Tibial nerve (tissue), 4 donors: ENCODE data around the gene SPTLC2. TPM values are rescaled to one million over a fixed set of nuclear protein-coding genes. Genes with fewer than 3 reads are reported as not detected.

ENCODE experiments used
- DNase-seq, 2 donors: peaks; one replicate each; pipeline ENCODE4 v3.0.0-alpha.2; 2019; ENCODE audit warnings: low spot score in 2 of 2
- H3K27ac ChIP-seq, 4 donors: fragments of 200-600 bp; sonication (generic) in 3 of 4; one replicate each; pipeline ENCODE4 v1.5.1; 2017 to 2019; ENCODE audit warnings: mild to moderate bottlenecking in 1 of 4
- H3K27me3 ChIP-seq, 2 donors: fragments of 200-600 bp; sonication (generic) in 1 of 2; one replicate each; pipeline versions ENCODE4 v1.5.1 to v1.6.0; 2017 to 2019
- H3K36me3 ChIP-seq, 3 donors: fragments of 200-600 bp; sonication (generic); one replicate each; pipeline ENCODE4 v1.5.1; 2018 to 2019
- H3K4me1 ChIP-seq, 4 donors: fragments of 200-600 bp; sonication (generic) in 3 of 4; one replicate each; pipeline ENCODE4 v1.5.1; 2017 to 2019
- H3K4me3 ChIP-seq, 4 donors: fragments of 200-600 bp; sonication (generic) in 3 of 4; one replicate each; pipeline ENCODE4 v1.5.1; 2017 to 2019; ENCODE audit warnings: mild to moderate bottlenecking in 1 of 4, moderate library complexity in 1 of 4
- H3K9me3 ChIP-seq, 4 donors: fragments of 200-600 bp; sonication (generic) in 3 of 4; one replicate each; pipeline ENCODE4 v1.5.1; 2017 to 2019
- CTCF ChIP-seq, 5 experiments: fragments of 200-600 bp in 3 of 5; fragments of 450-650 bp in 2 of 5; sonication (generic) in 3 of 5; IDR thresholded peaks; one replicate each; pipeline ENCODE4 v1.5.1; 2016 to 2019; ENCODE audit warnings: antibody characterized with exemption in 5 of 5, mild to moderate bottlenecking in 3 of 5, moderate library complexity in 2 of 5
- EP300 ChIP-seq, 2 donors: sonication (generic); formaldehyde crosslinking; IDR thresholded peaks; one replicate each; pipeline ENCODE4 v1.6.1; 2017; ENCODE audit warnings: antibody characterized with exemption in 2 of 2, mild to moderate bottlenecking in 1 of 2
- POLR2A ChIP-seq, 2 donors: fragments of 450-650 bp; IDR thresholded peaks; one replicate each; pipeline ENCODE4 v1.6.1; 2017; ENCODE audit warnings: antibody characterized with exemption in 2 of 2, mild to moderate bottlenecking in 2 of 2, moderate library complexity in 2 of 2
- WGBS, 2 donors: methylation state at CpG; one replicate each; pipeline ENCODE4 v1.1.5; 2018; 5-methylcytosine and 5-hydroxymethylcytosine counted together
- total RNA-seq, 4 donors: library from RNA; depleted of rRNA; stranded (reverse); fragments of >200 nt; gene quantifications; one replicate each; pipeline ENCODE4 v1.1.0, GENCODE V29; 2016

The SPTLC2 gene
- total RNA-seq, 4 donors from 2014 or later: 25.5 to 45.2 (median 29.7) TPM

GRCh38 chr14:77474479-77475177, 141.8 kb downstream of the SPTLC2 start:
- DNase-seq: no peak
- H3K27me3 ChIP-seq: peaks cover 0 to 4% of the 10 kb centered on the region in 2 donors
- 59 to 66% methylated on average over 8 to 9 of the region's 9 CpGs for WGBS, 2 donors
- H3K36me3 ChIP-seq: peaks cover 0 to 9% (median 0%) of the 10 kb centered on the region in 3 donors
- H3K4me3 ChIP-seq: no peak overlapping the region
- no peak overlapping the region for H3K27ac ChIP-seq
- H3K4me1 ChIP-seq: no peaks in the 10 kb centered on the region
- TF ChIP-seq CTCF (IDR thresholded peaks at IDR 0.05) (no peak), EP300 (IDR thresholded peaks at IDR 0.05) (no peak), POLR2A (IDR thresholded peaks at IDR 0.05) (no peak)
- no peaks in the 10 kb centered on the region for H3K9me3 ChIP-seq

GRCh38 chr14:77473921-77474320, 142.5 kb downstream of the SPTLC2 start:
- Histone ChIP-seq H3K27ac (no peak overlapping the region), H3K36me3 (peaks cover 0 to 16% (median 4%) of the 10 kb centered on the region in 3 donors), H3K9me3 (no peaks in the 10 kb centered on the region), H3K27me3 (peaks cover 0 to 4% of the 10 kb centered on the region in 2 donors), H3K4me3 (no peak overlapping the region), H3K4me1 (no peaks in the 10 kb centered on the region)
- TF ChIP-seq CTCF (IDR thresholded peaks at IDR 0.05) (no peak), POLR2A (IDR thresholded peaks at IDR 0.05) (no peak), EP300 (IDR thresholded peaks at IDR 0.05) (no peak)
- 49 to 60% methylated on average over 5 of the region's 5 CpGs for WGBS, 2 donors
- no peak for DNase-seq

- H3K36me3 ChIP-seq: peaks cover 0 to 52% (median 27%) of the 10 kb centered on the region in 3 donors
- 51 to 63% methylated on average over 5 of the region's 5 CpGs for WGBS, 2 donors
Observed at GRCh38 chr14:77470224-77470870, 146.1 kb downstream of the SPTLC2 start.

GRCh38 chr14:77469539-77469938, 146.9 kb downstream of the SPTLC2 start:
- Histone ChIP-seq H3K4me3 (no peak overlapping the region), H3K27ac (no peak overlapping the region), H3K27me3 (peaks cover 0 to 4% of the 10 kb centered on the region in 2 donors), H3K36me3 (peaks cover 0 to 60% (median 36%) of the 10 kb centered on the region in 3 donors), H3K9me3 (no peaks in the 10 kb centered on the region), H3K4me1 (no peaks in the 10 kb centered on the region)
- 78 to 88% methylated on average over 1 of the region's 1 CpG for WGBS, 2 donors
- no peak for TF ChIP-seq POLR2A (IDR thresholded peaks at IDR 0.05)
- TF ChIP-seq CTCF (IDR thresholded peaks at IDR 0.05): no peak
- no peak for TF ChIP-seq EP300 (IDR thresholded peaks at IDR 0.05)
- no peak for DNase-seq

More at GRCh38 chr14:77470224-77470870, 146.1 kb downstream of the SPTLC2 start:
- no peak for DNase-seq
- TF ChIP-seq EP300 (IDR thresholded peaks at IDR 0.05) (no peak), CTCF (IDR thresholded peaks at IDR 0.05) (no peak), POLR2A (IDR thresholded peaks at IDR 0.05) (no peak)
- Histone ChIP-seq H3K9me3 (no peaks in the 10 kb centered on the region), H3K27me3 (peaks cover 0 to 4% of the 10 kb centered on the region in 2 donors), H3K4me3 (no peak overlapping the region), H3K27ac (no peak overlapping the region), H3K4me1 (no peaks in the 10 kb centered on the region)

GRCh38 chr14:77469067-77469505, 147.4 kb downstream of the SPTLC2 start:
- Histone ChIP-seq H3K27ac (no peak overlapping the region), H3K36me3 (peaks cover 0 to 65% (median 40%) of the 10 kb centered on the region in 3 donors), H3K4me3 (no peak overlapping the region), H3K9me3 (no peaks in the 10 kb centered on the region), H3K27me3 (peaks cover 0 to 4% of the 10 kb centered on the region in 2 donors), H3K4me1 (no peaks in the 10 kb centered on the region)
- TF ChIP-seq EP300 (IDR thresholded peaks at IDR 0.05): no peak
- no peak for TF ChIP-seq CTCF (IDR thresholded peaks at IDR 0.05)
- TF ChIP-seq POLR2A (IDR thresholded peaks at IDR 0.05): no peak
- WGBS, 2 donors: 83 to 92% methylated on average over 14 of the region's 14 CpGs
- no peak for DNase-seq
